Body of pancreas (tissue), 4 donors: ENCODE measurements around the gene RUFY3.

Experiments
- POLR2A ChIP-seq, 3 donors: fragments of 450-650 bp; IDR thresholded peaks; one replicate each; pipeline ENCODE4 v1.6.1; 2016; ENCODE audit warnings: antibody characterized with exemption in 3 of 3, mild to moderate bottlenecking in 2 of 3
- TF ChIP-seq, protein P1 (sequence below), 7 experiments: fragments of 450-650 bp in 4 of 7; fragments of 200-600 bp in 3 of 7; sonication (generic) in 3 of 7; IDR thresholded peaks; one replicate each; pipeline ENCODE4 v1.5.1; 2016 to 2019; ENCODE audit warnings: antibody characterized with exemption in 7 of 7

DNA sequence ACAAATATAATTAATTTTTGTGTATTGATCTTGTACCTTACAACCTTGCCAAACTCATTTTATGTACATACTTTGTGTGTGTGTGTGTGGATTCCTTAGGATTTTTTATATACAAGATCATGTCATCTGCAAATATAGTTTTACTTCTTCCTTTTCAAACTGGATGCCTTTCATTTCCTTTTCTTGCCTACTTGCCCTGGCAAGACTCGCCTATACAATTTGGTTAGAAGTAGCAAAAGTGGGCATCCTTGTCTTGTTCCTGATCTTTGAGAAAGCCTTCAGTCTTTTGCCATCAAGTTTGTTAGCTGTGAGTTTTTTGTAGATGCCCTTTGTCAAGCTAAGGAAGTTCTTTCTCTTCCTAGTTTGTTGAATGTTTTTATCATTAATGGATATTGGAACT, 30.5 kb downstream of the RUFY3 start:
- TF ChIP-seq, protein P1, sequence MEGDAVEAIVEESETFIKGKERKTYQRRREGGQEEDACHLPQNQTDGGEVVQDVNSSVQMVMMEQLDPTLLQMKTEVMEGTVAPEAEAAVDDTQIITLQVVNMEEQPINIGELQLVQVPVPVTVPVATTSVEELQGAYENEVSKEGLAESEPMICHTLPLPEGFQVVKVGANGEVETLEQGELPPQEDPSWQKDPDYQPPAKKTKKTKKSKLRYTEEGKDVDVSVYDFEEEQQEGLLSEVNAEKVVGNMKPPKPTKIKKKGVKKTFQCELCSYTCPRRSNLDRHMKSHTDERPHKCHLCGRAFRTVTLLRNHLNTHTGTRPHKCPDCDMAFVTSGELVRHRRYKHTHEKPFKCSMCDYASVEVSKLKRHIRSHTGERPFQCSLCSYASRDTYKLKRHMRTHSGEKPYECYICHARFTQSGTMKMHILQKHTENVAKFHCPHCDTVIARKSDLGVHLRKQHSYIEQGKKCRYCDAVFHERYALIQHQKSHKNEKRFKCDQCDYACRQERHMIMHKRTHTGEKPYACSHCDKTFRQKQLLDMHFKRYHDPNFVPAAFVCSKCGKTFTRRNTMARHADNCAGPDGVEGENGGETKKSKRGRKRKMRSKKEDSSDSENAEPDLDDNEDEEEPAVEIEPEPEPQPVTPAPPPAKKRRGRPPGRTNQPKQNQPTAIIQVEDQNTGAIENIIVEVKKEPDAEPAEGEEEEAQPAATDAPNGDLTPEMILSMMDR (IDR thresholded peaks at IDR 0.05) = no peak
- TF ChIP-seq POLR2A (IDR thresholded peaks at IDR 0.05) = no peak
